SH-SY5Y (cell line): ENCODE data around the gene STAC2.

Source experiments
- GATA2 ChIP-seq: IDR thresholded peaks from 2 replicates; pipeline ENCODE4 v1.6.1; 2011; ENCODE audit warnings: mild to moderate bottlenecking, low read depth, low read length
- GATA3 ChIP-seq: IDR thresholded peaks from 2 replicates; pipeline ENCODE4 v1.6.1; 2011; ENCODE audit warnings: low read depth, mild to moderate bottlenecking, low read length, moderate library complexity

DNA sequence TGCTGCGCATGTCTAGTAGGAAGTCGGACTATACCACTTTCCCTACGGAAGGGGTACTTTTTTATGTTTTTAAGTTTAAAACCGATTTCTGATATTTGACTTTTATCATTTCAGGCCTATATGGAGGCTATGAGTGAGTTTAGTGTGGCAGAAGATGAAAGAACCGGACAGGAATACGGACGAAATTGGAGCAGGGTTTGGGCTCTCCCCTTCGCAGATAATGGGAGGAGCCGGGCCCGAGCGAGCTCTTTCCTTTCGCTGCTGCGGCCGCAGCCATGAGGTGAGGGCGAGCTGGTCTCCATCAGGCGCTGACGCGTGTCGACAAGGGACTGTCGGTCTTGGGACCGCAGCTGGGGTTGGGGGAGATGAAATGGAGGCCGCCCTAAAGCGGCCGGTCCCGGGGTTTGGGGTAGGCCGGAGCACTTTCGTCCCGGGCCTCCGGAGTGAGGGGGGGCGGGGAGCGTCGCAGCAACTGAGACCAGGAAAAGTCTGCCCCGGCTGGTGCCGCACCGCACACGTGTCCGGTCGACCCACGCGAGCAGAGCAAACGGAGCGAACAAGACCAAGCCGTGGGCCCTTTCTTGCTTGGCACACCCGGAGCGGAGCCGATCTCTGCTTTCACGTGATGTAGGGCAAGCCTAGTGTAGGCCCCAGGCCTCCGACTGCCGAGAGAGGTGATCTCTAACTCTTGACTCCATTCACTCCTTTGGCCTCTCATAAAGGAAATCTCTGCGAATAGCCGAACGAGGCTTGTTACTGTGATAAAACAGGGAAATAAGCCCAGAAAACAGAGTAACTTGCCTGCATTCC lies 25.5 kb downstream of the STAC2 start, which contains the start of gene RPL19:
- TF ChIP-seq GATA3: no peak
- no peak for TF ChIP-seq GATA2
